IPS-18a (cell line): ENCODE measurements around the gene SCYGR4.

Experiments used
- H3K27ac ChIP-seq: one replicate; pipeline ENCODE4 v1.5.1; 2013; ENCODE audit warnings: low read length
- H3K27me3 ChIP-seq: one replicate; pipeline ENCODE4 v1.6.1; 2013; ENCODE audit warnings: mild to moderate bottlenecking, low read length; ENCODE audit not compliant: control insufficient read depth, insufficient read depth
- H3K36me3 ChIP-seq: one replicate; pipeline ENCODE4 v1.6.1; 2013; ENCODE audit warnings: low read depth, low read length; ENCODE audit not compliant: control insufficient read depth
- H3K4me1 ChIP-seq: one replicate; pipeline ENCODE4 v1.6.1; 2013; ENCODE audit warnings: low read depth, low read length; ENCODE audit not compliant: control insufficient read depth
- H3K4me3 ChIP-seq: one replicate; pipeline ENCODE4 v1.5.1; 2013; ENCODE audit warnings: low read length
- H3K9ac ChIP-seq: one replicate; pipeline ENCODE4 v1.6.1; 2013; ENCODE audit warnings: mild to moderate bottlenecking, low read length, moderate library complexity
- H3K9me3 ChIP-seq: one replicate; pipeline ENCODE4 v1.6.1; 2013; ENCODE audit warnings: low read depth, low read length; ENCODE audit not compliant: control insufficient read depth

The SCYGR4 gene

GRCh38 chr2:227614740-227615139 lies 2.6 kb upstream of the SCYGR4 start, which contains the start of gene SCYGR3:
Gene SCYGR3, minus strand, starts transcription at chr2:227614840. Its CDS starts 0 bp downstream, at chr2:227614840.
- Histone ChIP-seq H3K27ac (no peak within 1 kb of the TSS), H3K36me3 (no peaks in the 10 kb centered on the region), H3K4me1 (peaks cover 11% of the 10 kb centered on the region), H3K9me3 (no peaks in the 10 kb centered on the region), H3K9ac (no peak within 1 kb of the TSS), H3K4me3 (no peak within 1 kb of the TSS), H3K27me3 (no peaks in the 10 kb centered on the region)

- Histone ChIP-seq H3K27me3 (no peaks in the 10 kb centered on the region), H3K4me3 (no peak overlapping the region), H3K4me1 (peaks cover 11% of the 10 kb centered on the region), H3K36me3 (no peaks in the 10 kb centered on the region), H3K9ac (no peak overlapping the region), H3K27ac (no peak overlapping the region), H3K9me3 (no peaks in the 10 kb centered on the region)
Observed at GRCh38 chr2:227615181-227615580, 2.1 kb upstream of the SCYGR4 start.

GRCh38 chr2:227615906-227616305 lies 1.4 kb upstream of the SCYGR4 start:
- Histone ChIP-seq H3K4me3 (no peak overlapping the region), H3K4me1 (peaks cover 11% of the 10 kb centered on the region), H3K36me3 (no peaks in the 10 kb centered on the region), H3K27ac (no peak overlapping the region), H3K9ac (no peak overlapping the region), H3K9me3 (no peaks in the 10 kb centered on the region), H3K27me3 (no peaks in the 10 kb centered on the region)

GRCh38 chr2:227616631-227617030 lies 667 bp upstream of the SCYGR4 start:
- Histone ChIP-seq H3K27me3 (no peaks in the 10 kb centered on the region), H3K4me1 (peaks cover 11% of the 10 kb centered on the region), H3K36me3 (no peaks in the 10 kb centered on the region), H3K9ac (no peak overlapping the region), H3K9me3 (no peaks in the 10 kb centered on the region), H3K4me3 (no peak overlapping the region), H3K27ac (no peak overlapping the region)

- Histone ChIP-seq H3K9ac (no peak overlapping the region), H3K9me3 (no peaks in the 10 kb centered on the region), H3K4me3 (no peak overlapping the region), H3K27me3 (no peaks in the 10 kb centered on the region), H3K4me1 (no peaks in the 10 kb centered on the region), H3K36me3 (no peaks in the 10 kb centered on the region), H3K27ac (no peak overlapping the region)
Observed at GRCh38 chr2:227623226-227623625, 5.9 kb downstream of the SCYGR4 start.

- H3K27ac ChIP-seq = no peak overlapping the region
- H3K9ac ChIP-seq = no peak overlapping the region
- no peaks in the 10 kb centered on the region for H3K4me1 ChIP-seq
- H3K36me3 ChIP-seq = no peaks in the 10 kb centered on the region
- no peaks in the 10 kb centered on the region for H3K9me3 ChIP-seq
- H3K4me3 ChIP-seq = no peak overlapping the region
- no peaks in the 10 kb centered on the region for H3K27me3 ChIP-seq
Observed at GRCh38 chr2:227625420-227625819, 8.1 kb downstream of the SCYGR4 start.

- no peaks in the 10 kb centered on the region for H3K4me1 ChIP-seq
- H3K4me3 ChIP-seq = no peak overlapping the region
- H3K27me3 ChIP-seq = no peaks in the 10 kb centered on the region
- no peaks in the 10 kb centered on the region for H3K36me3 ChIP-seq
- no peaks in the 10 kb centered on the region for H3K9me3 ChIP-seq
- H3K9ac ChIP-seq = no peak overlapping the region
- no peak overlapping the region for H3K27ac ChIP-seq
Observed at GRCh38 chr2:227626580-227627151, 9.4 kb downstream of the SCYGR4 start.

- Histone ChIP-seq H3K36me3 (no peaks in the 10 kb centered on the region), H3K9me3 (no peaks in the 10 kb centered on the region), H3K9ac (no peak overlapping the region), H3K4me1 (no peaks in the 10 kb centered on the region), H3K27me3 (no peaks in the 10 kb centered on the region), H3K4me3 (no peak overlapping the region), H3K27ac (no peak overlapping the region)
Observed at GRCh38 chr2:227627769-227628168, 10.5 kb downstream of the SCYGR4 start.

GRCh38 chr2:227629435-227629834 lies 12.1 kb downstream of the SCYGR4 start:
- Histone ChIP-seq H3K9me3 (no peaks in the 10 kb centered on the region), H3K27ac (no peak overlapping the region), H3K9ac (no peak overlapping the region), H3K4me3 (no peak overlapping the region), H3K36me3 (no peaks in the 10 kb centered on the region), H3K4me1 (no peaks in the 10 kb centered on the region), H3K27me3 (no peaks in the 10 kb centered on the region)

GRCh38 chr2:227630322-227630721 lies 13.0 kb downstream of the SCYGR4 start:
- no peaks in the 10 kb centered on the region for H3K4me1 ChIP-seq
- H3K36me3 ChIP-seq = no peaks in the 10 kb centered on the region
- H3K9me3 ChIP-seq = no peaks in the 10 kb centered on the region
- H3K27me3 ChIP-seq = no peaks in the 10 kb centered on the region
- no peak overlapping the region for H3K9ac ChIP-seq
- no peak overlapping the region for H3K27ac ChIP-seq
- no peak overlapping the region for H3K4me3 ChIP-seq

GRCh38 chr2:227632827-227633226 lies 15.5 kb downstream of the SCYGR4 start:
- Histone ChIP-seq H3K27me3 (no peaks in the 10 kb centered on the region), H3K4me1 (no peaks in the 10 kb centered on the region), H3K36me3 (no peaks in the 10 kb centered on the region), H3K9me3 (no peaks in the 10 kb centered on the region), H3K27ac (no peak overlapping the region), H3K9ac (no peak overlapping the region), H3K4me3 (no peak overlapping the region)

- H3K27ac ChIP-seq = no peak overlapping the region
- no peaks in the 10 kb centered on the region for H3K4me1 ChIP-seq
- no peak overlapping the region for H3K9ac ChIP-seq
- H3K27me3 ChIP-seq = no peaks in the 10 kb centered on the region
- no peaks in the 10 kb centered on the region for H3K9me3 ChIP-seq
- H3K4me3 ChIP-seq = no peak overlapping the region
- H3K36me3 ChIP-seq = no peaks in the 10 kb centered on the region
Observed at GRCh38 chr2:227634201-227634600, 16.9 kb downstream of the SCYGR4 start.
